NCI-H1694 (cell line): ENCODE measurements around the gene MRPL58.

Experiments
- DNase-seq: peaks from one replicate; lab custom pipeline; 2025; lab: John Stamatoyannopoulos, UW

Gene MRPL58

DNA sequence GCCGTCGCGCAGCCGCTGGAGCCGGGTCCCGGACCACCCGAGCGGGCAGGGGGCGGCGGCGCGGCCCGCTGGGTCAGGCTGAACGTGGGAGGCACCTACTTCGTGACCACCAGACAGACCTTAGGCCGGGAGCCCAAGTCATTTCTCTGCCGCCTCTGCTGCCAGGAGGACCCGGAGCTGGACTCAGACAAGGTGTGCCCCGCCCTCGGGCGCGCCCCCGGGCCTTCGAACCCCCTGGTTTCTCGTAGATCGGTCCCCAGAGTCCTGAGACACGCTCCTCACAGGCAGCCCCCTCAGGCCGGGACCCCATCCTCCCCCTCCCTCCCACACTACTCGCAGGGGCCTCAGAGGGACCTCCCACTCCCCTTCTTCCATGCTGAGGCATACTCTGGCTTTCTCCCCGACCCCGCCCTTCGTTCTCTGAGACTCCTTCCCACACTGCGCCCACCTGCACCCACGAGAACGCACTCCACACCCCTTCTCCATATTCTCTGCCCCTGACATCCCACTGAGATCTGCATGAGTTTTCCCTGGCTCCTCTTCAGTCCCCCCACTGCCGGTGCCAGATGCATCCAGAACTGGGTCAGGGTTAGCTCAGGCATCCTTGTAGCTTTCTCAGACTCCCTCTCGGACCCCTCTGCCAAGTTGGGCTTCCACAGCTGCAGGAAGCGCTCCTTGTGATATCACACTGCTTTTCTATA lies 35.1 kb downstream of the MRPL58 start:
- DNase-seq: no peak

DNA sequence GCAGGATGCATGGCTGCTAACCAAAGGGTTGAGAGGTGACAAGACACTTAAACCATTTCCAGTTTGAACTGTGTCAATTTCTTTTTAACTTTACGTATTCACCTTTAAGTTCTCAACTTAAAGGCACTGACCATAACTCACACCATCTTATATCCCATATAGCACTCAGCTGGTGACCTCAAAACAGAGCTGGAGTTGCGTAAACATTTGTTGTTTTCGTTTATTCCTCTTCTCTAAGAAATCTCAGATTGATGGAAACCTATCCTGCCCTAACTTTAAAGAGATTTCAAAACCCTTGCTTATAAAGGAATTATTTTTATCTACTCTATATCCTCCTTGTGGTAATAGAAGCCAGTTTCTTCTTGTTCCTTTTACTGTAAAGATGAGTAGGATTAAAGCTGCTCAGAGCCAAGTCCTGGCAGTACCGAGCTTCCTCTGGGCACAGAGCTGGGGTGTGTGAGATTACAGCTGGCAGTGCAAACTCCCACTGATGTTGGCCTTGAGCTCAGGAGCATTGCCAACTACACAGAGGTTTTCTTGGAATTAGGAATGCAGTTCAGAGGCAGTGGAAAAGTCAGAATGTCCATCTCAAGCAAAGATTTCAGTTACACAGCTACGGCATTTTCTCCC lies 35.9 kb downstream of the MRPL58 start:
- no peak for DNase-seq

DNA sequence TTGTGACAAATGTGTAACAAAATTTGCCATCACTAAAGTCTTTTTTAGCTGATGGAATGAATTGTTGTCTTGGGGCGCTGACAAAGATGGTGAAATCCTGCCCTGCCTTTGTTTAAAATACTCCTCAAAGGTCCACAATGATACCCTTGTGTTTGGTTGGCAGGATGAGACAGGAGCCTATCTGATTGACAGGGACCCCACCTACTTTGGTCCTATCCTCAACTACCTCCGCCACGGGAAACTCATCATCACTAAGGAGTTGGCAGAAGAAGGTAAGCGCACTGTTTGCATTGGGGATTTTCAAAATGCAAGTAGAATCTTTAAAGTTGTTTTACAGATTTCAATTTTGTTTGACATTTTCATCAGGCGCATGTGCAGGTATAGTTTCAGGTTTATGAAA lies 36.6 kb downstream of the MRPL58 start:
- no peak for DNase-seq

DNA sequence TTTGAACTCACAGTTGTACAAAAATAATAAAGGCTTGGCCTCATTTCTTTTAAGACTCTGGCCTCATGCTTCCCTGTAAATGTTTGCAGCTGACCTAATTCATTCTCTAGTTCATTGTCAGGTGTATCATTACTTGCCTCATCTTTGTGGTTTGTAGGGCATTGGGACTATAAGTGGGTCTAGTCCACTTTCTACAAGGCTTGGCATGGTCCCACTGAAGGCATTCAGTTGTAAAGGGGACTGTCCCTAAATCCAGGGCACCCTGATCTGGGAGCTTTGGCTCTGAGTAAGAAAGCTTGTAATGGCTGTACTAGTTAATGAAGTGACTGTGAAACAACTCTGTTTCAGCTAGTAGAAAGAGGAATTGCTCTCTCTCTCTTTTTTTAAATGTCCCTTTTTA lies 37.2 kb downstream of the MRPL58 start:
- DNase-seq: no peak

DNA sequence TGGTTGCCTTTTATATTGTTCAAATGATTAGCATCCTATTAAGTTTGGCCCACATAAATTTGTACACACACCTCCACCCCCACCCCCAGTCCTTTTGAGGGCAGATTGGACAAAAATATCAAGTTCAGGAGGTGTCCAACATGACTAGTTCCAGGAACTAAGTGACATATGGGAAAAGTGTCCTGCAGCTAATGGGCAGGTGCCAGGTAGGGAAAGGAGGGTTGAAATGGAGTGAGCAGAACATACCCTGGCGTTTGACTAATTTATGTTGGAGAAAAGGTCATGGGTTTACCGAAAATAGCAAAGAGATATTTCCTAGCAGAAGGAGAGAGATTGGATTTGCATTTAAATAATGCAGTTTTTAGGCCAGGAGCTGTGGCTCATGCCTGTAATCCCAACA lies 39.5 kb downstream of the MRPL58 start:
- DNase-seq: no peak

DNA sequence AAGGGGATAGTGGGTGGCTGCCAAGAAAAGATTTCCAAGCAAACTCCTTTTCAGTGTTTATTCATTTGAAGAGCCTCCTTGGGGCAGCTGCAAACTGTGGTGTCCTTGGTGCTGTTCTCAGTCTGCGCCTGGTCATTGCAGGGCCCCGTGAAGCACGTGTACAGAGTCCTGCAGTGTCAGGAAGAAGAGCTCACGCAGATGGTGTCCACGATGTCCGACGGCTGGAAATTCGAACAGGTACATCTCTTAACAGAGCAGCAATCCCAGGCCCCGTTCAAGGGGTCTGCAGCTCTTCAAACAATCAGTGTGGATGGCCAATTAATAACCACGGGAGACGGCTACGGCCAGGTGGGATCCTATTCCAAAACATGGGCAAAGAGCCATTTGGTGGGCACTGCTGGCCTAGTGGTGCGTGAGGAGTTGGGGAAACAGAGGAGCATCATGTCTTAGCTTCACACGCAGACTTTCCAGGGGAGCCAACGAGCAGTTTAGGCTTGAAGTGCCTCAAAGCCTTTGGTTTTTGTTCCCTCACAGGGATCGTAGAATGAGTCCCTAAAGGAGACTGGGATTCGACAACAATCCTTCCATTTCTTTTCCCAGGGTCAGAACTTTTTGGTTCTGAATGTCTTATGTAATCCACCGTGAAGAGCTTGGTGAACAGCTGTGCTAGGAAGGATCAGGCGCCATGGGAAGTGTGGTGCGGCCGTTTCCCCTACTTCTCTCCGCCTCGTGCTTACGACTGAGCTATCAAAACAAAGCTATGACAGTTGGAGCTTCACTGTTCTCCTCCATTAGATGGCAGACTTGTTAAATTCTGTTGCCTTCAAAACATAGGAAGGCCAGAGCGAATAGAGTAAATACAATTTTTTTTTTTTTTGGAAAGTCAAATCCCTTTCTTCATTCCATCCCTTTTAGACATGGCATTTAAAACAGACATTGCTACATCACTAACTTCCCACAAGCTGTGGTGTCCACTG lies 47.2 kb downstream of the MRPL58 start:
- DNase-seq: peak; percentile 71

DNA sequence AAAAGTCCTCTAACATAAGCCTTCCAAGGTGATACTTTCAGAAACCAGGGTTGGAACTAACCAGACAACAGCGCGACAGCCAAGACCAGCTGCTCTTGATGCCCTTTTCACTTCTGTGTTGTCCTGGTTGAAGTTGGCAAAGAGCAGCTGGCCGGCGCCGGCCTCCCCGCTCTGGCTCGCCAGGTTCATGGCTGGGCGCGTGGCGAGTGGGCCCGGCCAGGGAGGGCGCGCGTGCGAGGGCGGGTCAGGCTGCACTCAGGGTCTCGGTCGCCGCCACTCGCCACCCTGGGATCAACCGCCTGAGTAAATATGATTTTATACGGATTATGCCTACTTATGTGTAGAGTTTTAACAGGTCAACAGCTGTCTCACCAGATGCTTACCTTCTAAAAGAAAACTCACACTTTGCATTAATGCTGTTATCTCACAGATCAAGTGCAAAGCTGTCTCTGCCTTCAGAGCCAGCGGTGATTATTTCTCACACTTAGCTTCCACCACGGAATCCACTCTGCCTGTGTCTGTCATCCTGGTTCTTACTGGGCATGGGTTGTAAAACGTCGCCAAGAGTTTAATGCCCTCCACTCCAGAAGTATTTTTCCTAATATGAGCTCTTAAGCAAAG lies 48.1 kb downstream of the MRPL58 start:
- no peak for DNase-seq

DNA sequence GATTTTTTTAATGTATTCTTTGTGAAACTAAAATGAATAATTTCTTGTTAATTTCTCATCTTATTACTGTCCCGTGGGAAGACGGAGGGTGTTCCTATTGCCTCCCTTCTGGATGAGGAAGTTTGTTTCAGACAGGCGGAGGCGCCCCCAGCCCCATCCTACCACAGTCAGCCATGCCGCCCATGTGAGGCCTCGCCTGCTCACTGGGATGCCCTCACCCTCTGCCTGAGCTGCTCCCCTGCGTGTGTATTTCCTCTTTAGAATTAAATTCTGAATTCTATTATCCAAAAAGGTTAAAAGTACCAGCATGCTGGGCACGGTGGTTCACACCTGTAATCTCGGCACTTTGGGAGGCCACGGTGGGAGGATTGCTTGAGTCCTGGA lies 48.6 kb downstream of the MRPL58 start:
- no peak for DNase-seq

DNA sequence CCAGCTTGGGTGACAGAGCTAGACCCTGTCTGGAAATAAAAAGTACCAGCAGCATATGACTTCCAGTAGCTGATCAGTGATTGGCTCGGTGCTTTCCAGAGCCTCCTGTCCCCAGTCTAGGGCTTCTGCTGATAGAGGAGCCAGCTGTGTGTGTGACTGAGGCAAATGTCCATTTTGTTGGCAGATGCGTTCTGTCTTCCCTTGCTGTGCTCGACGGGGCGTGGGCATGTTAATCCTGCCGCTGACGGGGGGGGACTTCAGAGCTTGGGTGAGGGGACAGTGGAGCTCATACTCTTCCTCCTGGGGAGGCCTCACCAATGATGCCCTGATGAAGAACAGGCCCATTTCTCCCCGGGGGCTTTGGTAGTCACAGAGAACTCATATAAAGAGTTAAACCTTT lies 49.1 kb downstream of the MRPL58 start:
- no peak for DNase-seq

DNA sequence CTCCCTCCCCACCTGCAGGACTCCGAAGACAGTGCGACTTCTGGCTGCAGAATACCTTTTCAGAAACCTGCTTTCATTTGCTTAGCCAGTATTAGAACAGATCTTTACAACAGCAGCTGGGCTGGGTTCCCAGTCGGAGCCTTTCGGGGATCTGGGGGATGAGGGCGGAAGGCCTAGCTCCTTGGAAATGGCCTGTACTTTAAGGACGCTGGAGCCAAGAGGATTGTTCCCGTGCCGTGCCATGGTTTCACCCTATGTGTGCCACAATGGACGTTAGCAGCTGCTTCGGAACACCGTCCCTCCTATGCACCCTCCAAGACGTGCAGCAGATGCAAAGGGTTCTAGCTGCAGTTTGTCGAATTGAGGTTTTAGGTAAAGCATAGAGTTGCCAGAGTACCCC lies 50.7 kb downstream of the MRPL58 start:
- DNase-seq: no peak

DNA sequence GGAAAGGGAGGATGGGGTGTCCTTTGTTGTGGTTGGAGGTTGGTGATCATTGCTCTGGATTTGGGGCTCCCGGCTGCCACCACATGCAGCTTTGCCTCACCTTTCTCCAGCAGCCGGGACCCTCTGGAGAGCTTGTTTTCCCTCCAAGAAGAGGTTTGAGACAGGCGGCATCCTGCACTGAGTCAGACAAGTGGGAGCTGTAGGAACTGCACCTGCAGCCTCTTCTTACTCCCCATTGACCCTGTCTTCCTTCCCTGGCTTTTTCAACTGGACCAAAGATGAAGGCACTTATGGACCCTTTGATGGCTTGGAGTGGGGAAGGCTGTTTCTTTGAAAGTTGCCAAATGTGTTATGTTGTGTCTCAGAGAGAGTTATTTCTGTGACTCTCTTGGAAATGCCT lies 51.2 kb downstream of the MRPL58 start:
- DNase-seq: no peak

DNA sequence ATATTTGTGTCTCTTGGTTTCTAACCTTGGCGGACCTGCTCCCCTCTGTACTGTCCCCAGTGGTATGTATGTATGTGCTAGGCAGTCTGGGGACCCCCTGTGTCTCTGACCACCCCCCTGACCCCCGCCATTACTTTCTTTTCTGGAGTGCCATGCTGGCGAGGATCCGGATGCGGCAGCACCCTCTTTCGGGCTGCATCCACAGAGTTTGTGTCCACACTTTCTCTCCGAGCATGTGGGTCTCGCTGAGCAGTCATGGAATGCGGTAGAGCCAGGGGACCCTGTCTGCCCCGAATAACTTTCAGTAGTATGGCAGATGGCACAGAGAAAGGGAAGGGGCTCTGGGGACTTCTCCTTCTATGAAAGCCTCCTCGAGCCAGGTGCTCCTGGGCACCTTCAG lies 51.6 kb downstream of the MRPL58 start:
- DNase-seq: no peak

DNA sequence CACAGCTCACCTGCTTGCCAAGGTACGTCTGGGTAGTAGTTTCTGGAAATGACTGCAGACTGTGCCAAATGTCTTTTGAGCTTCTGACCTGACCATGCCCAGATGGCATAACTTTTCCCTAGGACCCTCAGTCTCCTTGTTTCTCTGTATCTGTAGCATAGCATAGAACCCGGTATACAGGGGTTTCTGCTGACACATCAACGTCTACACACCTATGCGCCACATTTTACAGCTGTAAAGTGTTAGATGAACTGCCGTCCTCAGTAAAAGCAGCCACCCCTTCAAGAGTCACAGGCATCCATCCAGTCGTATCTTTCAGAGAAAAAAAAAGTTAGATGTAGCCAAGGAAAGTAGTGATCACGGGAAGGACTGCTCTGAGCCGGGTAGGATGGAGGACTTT lies 52.0 kb downstream of the MRPL58 start:
- no peak for DNase-seq

DNA sequence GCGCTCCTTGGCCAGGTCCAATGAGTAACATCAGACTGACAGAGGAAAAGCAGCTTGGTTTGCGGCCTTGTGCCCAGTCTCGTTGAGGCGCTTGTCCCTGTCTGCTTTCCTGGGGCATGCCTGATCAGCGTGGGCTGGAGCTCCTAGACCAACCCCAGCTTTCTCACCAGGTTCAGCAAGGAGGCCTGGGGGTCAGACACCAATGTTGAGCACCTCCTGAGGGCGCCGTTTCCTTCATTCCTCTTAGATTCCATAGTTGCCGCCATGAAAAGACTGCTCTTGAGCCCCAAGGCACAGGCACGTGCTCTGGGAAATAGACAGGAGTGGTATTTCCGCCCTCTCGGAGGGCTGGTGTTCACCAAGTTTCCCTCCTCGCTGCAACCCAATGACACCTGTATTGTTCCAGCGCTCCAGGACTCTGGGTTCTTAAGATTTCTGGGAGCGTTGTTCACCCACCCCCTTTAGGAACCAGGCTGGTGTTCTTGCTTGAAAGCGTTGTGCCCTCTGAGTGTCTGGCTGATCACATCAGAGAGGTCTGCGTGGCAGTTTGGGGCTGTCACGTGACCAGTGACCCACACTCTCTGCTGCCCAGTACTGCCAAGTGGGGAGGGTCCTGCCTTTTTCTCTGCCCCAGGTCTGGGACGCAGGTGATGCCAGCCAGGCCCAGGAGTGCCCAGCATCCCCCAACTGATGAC lies 52.5 kb downstream of the MRPL58 start:
- DNase-seq: no peak

DNA sequence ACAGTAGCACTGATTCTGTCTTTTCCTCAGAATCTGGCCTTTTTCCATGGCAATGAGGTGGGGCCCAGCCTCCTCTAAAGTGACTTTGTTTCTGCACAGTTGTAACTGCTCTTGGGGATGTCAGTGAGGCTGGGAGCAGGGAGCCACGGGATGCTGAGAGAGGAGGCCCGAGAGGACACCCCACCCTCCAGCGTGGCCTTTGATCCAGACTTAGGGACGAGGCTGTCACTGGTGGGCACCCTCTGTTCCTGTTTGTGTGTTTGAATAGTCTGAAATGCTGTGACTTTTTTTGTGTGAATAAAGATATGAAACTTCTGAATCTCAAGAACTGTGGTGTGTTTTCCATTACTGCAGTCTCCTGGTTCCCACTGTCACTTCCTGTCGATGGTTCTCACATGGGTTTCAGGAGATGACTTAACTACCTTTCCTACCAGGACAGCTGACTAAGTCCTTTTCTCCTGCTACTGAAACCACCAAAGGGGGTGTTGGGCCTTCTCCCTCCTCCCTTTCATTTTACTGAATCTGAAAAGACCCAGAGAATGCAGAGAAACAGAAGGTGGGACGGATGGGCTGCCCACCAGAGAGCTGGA lies 53.2 kb downstream of the MRPL58 start:
- DNase-seq: no peak

DNA sequence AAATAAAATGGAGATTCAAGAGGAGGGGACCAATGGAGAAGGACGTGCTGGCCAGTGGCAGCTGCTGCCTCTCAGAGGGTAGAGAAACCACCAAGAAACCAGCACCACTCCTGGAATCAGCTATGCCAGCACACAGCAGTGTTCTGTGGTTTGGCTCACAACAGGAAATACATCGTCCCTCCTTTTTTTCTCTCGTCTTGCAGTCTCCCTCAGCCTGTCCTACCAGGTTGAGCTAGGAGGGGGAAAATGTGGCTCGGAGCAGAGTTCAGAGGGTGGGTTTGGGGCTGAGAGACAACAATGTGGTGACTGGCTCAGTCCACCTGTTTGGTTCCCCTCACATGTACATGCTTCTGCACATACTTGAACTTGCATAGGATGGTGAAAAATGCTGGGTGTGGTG lies 55.4 kb downstream of the MRPL58 start:
- DNase-seq: no peak

DNA sequence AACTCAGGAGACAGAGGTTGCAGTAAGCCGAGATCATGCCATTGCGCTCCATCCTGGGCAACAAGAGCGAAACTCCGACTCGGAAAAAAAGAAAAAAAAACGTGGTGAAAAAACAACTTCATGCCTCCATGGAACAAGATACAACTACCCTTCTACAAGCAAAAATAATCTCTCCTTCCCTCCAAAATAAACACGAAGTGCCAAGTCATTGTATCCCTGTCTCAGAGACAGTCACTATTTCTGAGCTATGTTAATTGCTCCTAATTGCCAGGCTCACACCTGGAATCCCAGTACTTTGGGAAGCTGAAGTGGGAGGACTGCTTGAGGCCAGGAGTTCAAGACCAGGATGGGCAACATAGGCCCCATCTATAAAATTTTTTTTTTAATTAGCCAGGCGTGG lies 56.3 kb downstream of the MRPL58 start:
- no peak for DNase-seq

DNA sequence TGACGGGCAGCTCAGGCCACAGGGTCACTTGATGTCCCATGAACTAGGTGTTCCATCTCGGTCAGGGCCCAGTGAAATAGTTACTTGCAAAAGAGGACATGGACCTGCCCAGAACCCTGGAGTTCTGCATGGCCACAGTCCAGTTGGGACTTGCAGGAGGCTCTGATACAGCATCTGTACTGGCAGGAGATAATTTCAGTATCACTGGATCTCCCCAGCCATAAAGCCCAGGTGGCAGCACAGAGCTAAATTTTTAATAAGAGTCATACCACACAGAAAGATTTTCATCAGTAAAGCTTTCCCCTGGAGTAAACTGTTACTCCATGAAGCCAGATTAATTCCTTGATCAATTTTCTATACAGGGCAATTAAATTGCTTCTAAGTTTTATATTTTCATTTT lies 57.3 kb downstream of the MRPL58 start:
- DNase-seq: no peak
